Prostate gland (tissue), 2 donors: ENCODE data around the gene TLDC2. TPM values are rescaled to one million over a fixed set of nuclear protein-coding genes. Genes with fewer than 3 reads are reported as not detected.
"Not testable (repeated sequence)": the region's sequence is repeated elsewhere in the genome, so short reads cannot be mapped to it uniquely, and the experiment has no call there.

Experiments used
- DNase-seq: peaks from one replicate; pipeline ENCODE4 v3.0.0-alpha.2; 2019; ENCODE audit warnings: low spot score
- H3K27ac ChIP-seq, 2 donors: fragments of 200-600 bp; sonication (generic); 2 replicates each; pipeline ENCODE4 v1.5.1; 2017 to 2019
- H3K27me3 ChIP-seq: fragments of 200-600 bp; sonication (generic); replicated peaks from 2 replicates; pipeline ENCODE4 v1.5.1; 2019; ENCODE audit not compliant: insufficient read depth
- H3K36me3 ChIP-seq, 2 donors: fragments of 200-600 bp; sonication (generic); 1 replicate in 1 of 2; 2 replicates in 1 of 2; pipeline versions ENCODE4 v1.5.1 to v1.8.1; 2017 to 2019
- H3K4me1 ChIP-seq: fragments of 200-600 bp; sonication (generic); replicated peaks from 2 replicates; pipeline ENCODE4 v1.5.1; 2019
- H3K4me3 ChIP-seq, 2 donors: fragments of 200-600 bp; sonication (generic); 2 replicates each; pipeline ENCODE4 v1.5.1; 2017 to 2019
- H3K9me3 ChIP-seq: fragments of 200-600 bp; sonication (generic); 2 replicates; pipeline ENCODE4 v1.5.1; 2017
- CTCF ChIP-seq, 4 experiments: fragments of 200-600 bp in 2 of 4; fragments of 450-650 bp in 2 of 4; sonication (generic) in 2 of 4; IDR thresholded peaks; 1 replicate in 3 of 4; 2 replicates in 1 of 4; pipeline ENCODE4 v1.5.1; 2016 to 2019; ENCODE audit warnings: antibody characterized with exemption in 4 of 4, mild to moderate bottlenecking in 2 of 4, moderate library complexity in 2 of 4
- POLR2A ChIP-seq: fragments of 450-650 bp; IDR thresholded peaks from one replicate; pipeline ENCODE4 v1.6.1; 2016; ENCODE audit warnings: antibody characterized with exemption, mild to moderate bottlenecking
- POLR2AphosphoS5 ChIP-seq: sonication (generic); formaldehyde crosslinking; IDR thresholded peaks from one replicate; pipeline ENCODE4 v1.6.1; 2017; ENCODE audit warnings: antibody characterized with exemption
- WGBS: methylation state at CpG from one replicate; pipeline ENCODE4 v1.1.5; 2018; 5-methylcytosine and 5-hydroxymethylcytosine counted together
- intact Hi-C: fragments of 100-400 bp; cut with DNase I; formaldehyde crosslinking; loops from one replicate; pipeline ENCODE4 v1.14.2; 2022
- total RNA-seq, 2 donors: library from RNA; depleted of rRNA; stranded (reverse); fragments of >200 nt; gene quantifications; one replicate each; pipeline ENCODE4 v1.1.0, GENCODE V29; 2016

Gene TLDC2
- total RNA-seq, 2 donors from 2014 or later: 0.14 to 1.3 TPM

GRCh38 chr20:36871640-36872570, 4.0 kb upstream of the TLDC2 start:
- H3K36me3 ChIP-seq: no peaks in the 10 kb centered on the region
- TF ChIP-seq CTCF (IDR thresholded peaks at IDR 0.05) (no peak), POLR2A (no peak), POLR2AphosphoS5 (no peak)
- H3K27me3 ChIP-seq: no peaks in the 10 kb centered on the region
- H3K4me3 ChIP-seq: no peak overlapping the region
- no peak for DNase-seq
- intact Hi-C loops: no loop called here
- no peaks in the 10 kb centered on the region for H3K9me3 ChIP-seq
- H3K27ac ChIP-seq: no peak overlapping the region
- WGBS: 72% methylated on average over 16 of the region's 16 CpGs
- H3K4me1 ChIP-seq: no peaks in the 10 kb centered on the region

GRCh38 chr20:36872852-36873251, 3.1 kb upstream of the TLDC2 start:
- no peak for TF ChIP-seq POLR2AphosphoS5
- no peak for TF ChIP-seq CTCF (IDR thresholded peaks at IDR 0.05)
- TF ChIP-seq POLR2A: no peak
- Histone ChIP-seq H3K4me1 (no peaks in the 10 kb centered on the region), H3K36me3 (no peaks in the 10 kb centered on the region), H3K9me3 (no peaks in the 10 kb centered on the region), H3K27ac (no peak overlapping the region), H3K4me3 (no peak overlapping the region), H3K27me3 (no peaks in the 10 kb centered on the region)
- DNase-seq: no peak
- WGBS: 61% methylated on average over 5 of the region's 5 CpGs
- intact Hi-C loops: no loop called here

DNA sequence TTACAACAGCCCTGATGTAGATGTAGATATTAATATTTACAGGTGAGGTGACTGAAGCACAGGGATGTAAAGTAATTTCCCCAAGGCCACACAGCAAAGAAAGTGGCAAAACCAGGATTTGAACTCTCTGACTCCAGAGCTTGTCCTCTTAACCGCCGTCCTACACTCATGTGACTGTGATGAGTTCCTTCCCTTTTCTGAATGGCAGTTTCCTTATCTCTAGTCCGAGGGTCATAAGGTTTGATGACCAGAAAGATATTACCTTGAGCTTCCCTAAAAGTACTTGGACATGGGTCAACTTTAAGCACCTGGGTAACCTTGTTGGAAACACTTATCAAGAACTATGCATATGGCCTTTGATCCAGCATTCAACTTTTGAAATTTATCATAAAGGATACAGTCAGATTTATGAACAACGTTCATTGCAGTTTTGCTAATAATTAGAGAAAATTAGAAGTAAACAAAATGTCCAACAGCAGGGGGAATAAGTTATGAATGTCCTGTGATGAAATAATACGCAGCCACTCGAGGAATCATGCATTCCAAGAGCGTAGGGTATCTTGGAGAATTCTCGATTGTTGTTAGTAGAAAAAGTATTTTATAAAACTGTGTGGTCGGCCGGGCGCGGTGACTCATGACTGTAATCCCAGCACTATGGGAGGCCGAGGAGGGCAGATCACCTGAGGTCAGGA, 2.3 kb upstream of the TLDC2 start:
- H3K9me3 ChIP-seq: no peaks in the 10 kb centered on the region
- no peak for TF ChIP-seq POLR2AphosphoS5
- no peak for TF ChIP-seq POLR2A
- TF ChIP-seq CTCF (IDR thresholded peaks at IDR 0.05): no peak
- no peak overlapping the region for H3K27ac ChIP-seq
- no peak for DNase-seq
- whole genome bisulfite sequencing: 88% methylated on average over 13 of the region's 13 CpGs
- H3K27me3 ChIP-seq: no peaks in the 10 kb centered on the region
- H3K4me1 ChIP-seq: no peaks in the 10 kb centered on the region
- H3K36me3 ChIP-seq: no peaks in the 10 kb centered on the region
- H3K4me3 ChIP-seq: no peak overlapping the region
- intact Hi-C loops: no loop called here

GRCh38 chr20:36875093-36875492, 845 bp upstream of the TLDC2 start:
- intact Hi-C loops, DNase-seq, H3K9me3 ChIP-seq, H3K27ac ChIP-seq, H3K36me3 ChIP-seq, H3K4me1 ChIP-seq, H3K27me3 ChIP-seq, H3K4me3 ChIP-seq: not testable (repeated sequence)
- WGBS: 91% methylated on average over 5 of the region's 5 CpGs

DNA sequence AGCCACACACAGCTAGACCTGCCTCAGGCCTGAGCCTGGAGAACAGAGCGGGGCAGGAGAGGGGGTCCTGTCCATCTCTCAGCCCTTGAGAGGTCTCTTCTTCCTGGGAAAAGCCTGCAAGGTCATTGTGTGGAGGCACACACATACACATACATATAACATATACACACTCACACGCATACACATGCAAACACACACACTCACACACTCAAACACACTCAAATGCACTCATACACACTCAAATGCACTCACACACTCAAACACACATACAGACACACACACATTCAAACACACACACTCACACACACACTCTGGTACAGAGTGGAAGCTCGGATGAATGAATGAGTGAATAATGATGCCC, 515 bp downstream of the TLDC2 start:
- no peak overlapping the region for H3K4me3 ChIP-seq
- no peaks in the 10 kb centered on the region for H3K9me3 ChIP-seq
- H3K4me1 ChIP-seq: no peaks in the 10 kb centered on the region
- no peak for DNase-seq
- H3K27ac ChIP-seq: no peak overlapping the region
- no peaks in the 10 kb centered on the region for H3K36me3 ChIP-seq
- WGBS: 98% methylated on average over 3 of the region's 3 CpGs
- intact Hi-C loops: no loop called here
- no peak for TF ChIP-seq POLR2A
- TF ChIP-seq POLR2AphosphoS5: no peak
- TF ChIP-seq CTCF (IDR thresholded peaks at IDR 0.05): no peak
- H3K27me3 ChIP-seq: no peaks in the 10 kb centered on the region
